HG02938 (cell line): Measurements from ENCODE around the gene MUC12.
"Not testable (repeated sequence)": the region's sequence is repeated elsewhere in the genome, so short reads cannot be mapped to it uniquely, and the experiment has no call there.

Experiments
- ATAC-seq: cut with Tn5 transposase; IDR thresholded peaks from one replicate; pipeline ENCODE4 v1.9.1; 2021; ENCODE audit warnings: mild to moderate bottlenecking, moderate library complexity; ENCODE audit not compliant: unreplicated experiment

The MUC12 gene

GRCh38 chr7:101058355-101058754, 89.0 kb downstream of the MUC12 start:
- no peak for ATAC-seq

GRCh38 chr7:101059620-101059942, 90.2 kb downstream of the MUC12 start:
- ATAC-seq = no peak

- ATAC-seq = no peak
These were observed 91.6 kb downstream of the MUC12 start for GRCh38 chr7:101060992-101061391.

DNA sequence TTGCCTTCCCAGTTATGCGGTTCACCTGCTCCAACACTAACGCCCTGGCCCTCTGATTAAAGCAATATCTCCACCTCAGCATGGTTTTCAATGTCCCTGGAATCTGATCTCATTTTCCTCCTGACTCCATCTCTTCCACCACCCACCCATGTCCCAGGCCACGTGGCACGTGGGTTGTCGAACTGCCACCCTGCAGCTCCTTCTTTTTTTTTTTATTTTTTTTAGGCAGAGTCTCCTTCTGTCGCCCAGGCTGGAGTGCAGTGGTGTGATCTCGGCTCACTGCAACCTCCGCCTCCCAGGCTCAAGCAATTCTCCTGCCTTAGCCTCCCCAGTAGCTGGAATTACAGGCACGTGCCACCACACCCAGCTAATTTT, 94.8 kb downstream of the MUC12 start:
- not testable (repeated sequence) for ATAC-seq

- ATAC-seq = not testable (repeated sequence)
These were observed 95.8 kb downstream of the MUC12 start for GRCh38 chr7:101065162-101065561.

DNA sequence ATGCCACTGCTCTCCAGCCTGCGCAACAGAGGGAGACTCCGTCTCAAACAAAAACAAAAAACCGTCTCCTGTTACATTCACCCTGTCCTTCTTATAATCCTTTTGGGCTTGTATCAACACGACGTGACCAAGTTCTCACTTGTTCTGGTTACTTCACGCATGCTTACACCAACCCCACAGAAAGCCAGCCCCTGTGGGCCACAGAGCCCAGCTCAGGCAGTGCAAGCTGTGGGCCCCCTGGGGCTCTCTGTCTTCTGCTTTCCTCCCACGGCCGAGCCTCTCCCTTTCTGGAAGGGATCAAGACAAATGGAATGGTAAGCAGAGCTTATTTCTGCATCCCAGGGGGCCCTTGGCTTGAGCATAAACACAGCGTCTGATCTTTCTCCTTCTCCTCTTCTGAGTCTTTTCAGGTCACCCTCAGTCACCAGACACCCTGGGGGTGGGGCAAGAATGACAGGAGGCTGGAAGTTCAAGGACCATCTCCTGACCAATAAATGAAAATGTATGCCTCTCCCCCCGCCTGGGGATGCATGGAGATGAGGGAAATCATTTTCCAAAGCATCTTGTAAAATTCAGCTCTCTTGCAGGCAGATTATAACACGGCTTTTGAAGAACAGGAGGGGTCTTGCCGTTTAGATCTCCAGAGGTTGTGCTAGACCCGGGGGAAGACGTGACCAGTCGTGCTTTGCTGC, 96.9 kb downstream of the MUC12 start:
- no peak for ATAC-seq

- no peak for ATAC-seq
These were observed 97.4 kb downstream of the MUC12 start for GRCh38 chr7:101066833-101067177.

DNA sequence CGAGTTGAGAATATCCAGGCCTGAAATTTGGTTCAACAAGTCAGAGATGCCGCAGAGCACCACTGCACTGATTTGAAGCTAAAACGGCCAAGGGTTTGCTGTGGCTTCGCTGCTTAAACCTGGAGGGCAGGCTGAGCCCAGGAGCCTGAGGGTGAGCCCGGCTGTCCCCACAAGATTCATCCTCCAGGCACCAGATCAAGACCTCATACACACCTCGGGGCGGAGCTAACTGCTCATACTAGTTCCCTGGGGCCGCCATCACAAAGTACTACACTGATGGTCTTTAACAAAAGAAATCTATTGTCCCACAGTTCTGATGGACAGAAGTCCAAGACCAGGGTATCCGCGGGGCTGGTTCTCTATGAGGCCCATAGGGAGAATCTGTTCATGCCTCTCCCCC, 99.0 kb downstream of the MUC12 start:
- no peak for ATAC-seq
